Stomach (tissue), 9 donors: ENCODE results near the gene KIFC3. TPM values are rescaled to one million over a fixed set of nuclear protein-coding genes. Genes with fewer than 3 reads are reported as not detected.
"Not testable (repeated sequence)": the region's sequence is repeated elsewhere in the genome, so short reads cannot be mapped to it uniquely, and the experiment has no call there.

Source experiments
- DNase-seq, 2 donors: peaks; one replicate each; pipeline versions ENCODE4 v3.0.0 to v3.0.0-alpha.2; 2013 to 2019
- H3K27ac ChIP-seq, 5 donors: fragments of 200-600 bp in 4 of 5; sonication (generic) in 4 of 5; one replicate each; pipeline ENCODE4 v1.5.1; 2013 to 2019; ENCODE audit warnings: mild to moderate bottlenecking in 1 of 5, moderate library complexity in 1 of 5
- H3K27me3 ChIP-seq, 3 donors: fragments of 200-600 bp; sonication (generic); one replicate each; pipeline ENCODE4 v1.5.1; 2017 to 2019; ENCODE audit warnings: mixed run types in 1 of 3
- H3K36me3 ChIP-seq, 4 donors: fragments of 200-600 bp; sonication (generic); 1 replicate in 3 of 4; 2 replicates in 1 of 4; pipeline ENCODE4 v1.5.1; 2016 to 2019
- H3K4me1 ChIP-seq, 4 donors: fragments of 200-600 bp; sonication (generic); one replicate each; pipeline ENCODE4 v1.5.1; 2016 to 2019
- H3K4me3 ChIP-seq, 4 donors: fragments of 200-600 bp; sonication (generic) in 3 of 4; one replicate each; pipeline ENCODE4 v1.5.1; 2016 to 2019; ENCODE audit warnings: mild to moderate bottlenecking in 1 of 4
- H3K9me3 ChIP-seq, 4 donors: fragments of 200-600 bp; sonication (generic); one replicate each; pipeline ENCODE4 v1.5.1; 2016 to 2019
- CTCF ChIP-seq, 7 experiments: fragments of 450-650 bp in 4 of 7; fragments of 200-600 bp in 3 of 7; sonication (generic) in 3 of 7; IDR thresholded peaks; one replicate each; pipeline ENCODE4 v1.5.1; 2016 to 2019; ENCODE audit warnings: antibody characterized with exemption in 7 of 7, control low read depth in 2 of 7, mild to moderate bottlenecking in 1 of 7
- EP300 ChIP-seq: sonication (generic); formaldehyde crosslinking; IDR thresholded peaks from one replicate; pipeline ENCODE4 v1.6.1; 2017; ENCODE audit warnings: antibody characterized with exemption
- POLR2A ChIP-seq, 4 donors: fragments of 450-650 bp; IDR thresholded peaks; one replicate each; pipeline ENCODE4 v1.6.1; 2016; ENCODE audit warnings: antibody characterized with exemption in 4 of 4, control low read depth in 2 of 4, mild to moderate bottlenecking in 1 of 4, moderate library complexity in 1 of 4
- POLR2AphosphoS5 ChIP-seq, 3 donors: sonication (generic); formaldehyde crosslinking; IDR thresholded peaks; one replicate each; pipeline ENCODE4 v1.6.1; 2016; ENCODE audit warnings: antibody characterized with exemption in 3 of 3
- WGBS, 5 donors: extraction: QIAGEN DNeasy Blood & Tissue Kit in 3 of 5; methylation state at CpG; one replicate each; pipeline versions ENCODE4 v1.1.5 to v1.1.7; 2013 to 2018; 5-methylcytosine and 5-hydroxymethylcytosine counted together
- intact Hi-C: fragments of 100-400 bp; cut with DNase I; formaldehyde crosslinking; loops from one replicate; pipeline ENCODE4 v1.15.1; 2023; ENCODE audit warnings: low total_unique reads
- polyA plus RNA-seq, 3 donors: library from polyadenylated mRNA; stranded (reverse); fragments of 200-250 nt; gene quantifications; one replicate each; pipeline ENCODE4 v1.2.3, GENCODE V29; 2013
- total RNA-seq, 5 donors: library from RNA; depleted of rRNA; stranded (reverse); fragments of >200 nt; gene quantifications; one replicate each; pipeline versions ENCODE4 v1.1.0 to v1.2.3, GENCODE V29; 2014 to 2016
- donor health status: healthy with polysubstance abuse.
- donor health status: Bipolar disorder and iron deficiency.
- donor health status: healthy.

The KIFC3 gene
- total and polyA plus RNA-seq, 8 donors, result 2.3 to 249 (median 31.1) TPM

GRCh38 chr16:57798267-57798810 is 4.0 kb downstream of the KIFC3 start:
- peak overlapping the region; percentile 22 to 62 (median 36) for H3K4me3 ChIP-seq
- H3K4me1 ChIP-seq, result peaks cover 53 to 74% (median 71%) of the 10 kb centered on the region in 4 donors
- no peaks in the 10 kb centered on the region for H3K9me3 ChIP-seq
- TF ChIP-seq POLR2A (IDR thresholded peaks at IDR 0.05) (no peak), POLR2AphosphoS5 (IDR thresholded peaks at IDR 0.05) (no peak), CTCF (IDR thresholded peaks at IDR 0.05) (no peak), EP300 (no peak)
- intact Hi-C loops, result loop anchor here (10.0 kb wide), 1 partner anchor 66 kb away; no protein-coding TSS in a partner anchor
- H3K36me3 ChIP-seq, result peaks cover 0 to 38% (median 29%) of the 10 kb centered on the region in 4 donors
- 26 to 55% (median 52%) methylated on average over 9 to 16 of the region's 16 CpGs for WGBS, 5 donors
- DNase-seq, result no peak
- peak overlapping the region; percentile 82 to 89 (median 88) for H3K27ac ChIP-seq
- H3K27me3 ChIP-seq, result no peaks in the 10 kb centered on the region

GRCh38 chr16:57797526-57798266 is 4.6 kb downstream of the KIFC3 start:
- TF ChIP-seq POLR2AphosphoS5 (IDR thresholded peaks at IDR 0.05) (peak in 2 of 3 donors; percentile 39 to 53), POLR2A (IDR thresholded peaks at IDR 0.05) (peak in 1 of 4 donors; percentile 8), EP300 (no peak)
- no peaks in the 10 kb centered on the region for H3K9me3 ChIP-seq
- peak overlapping the region; percentile 22 to 62 (median 36) for H3K4me3 ChIP-seq
- intact Hi-C loops, result loop anchor here (10.0 kb wide), 1 partner anchor 67 kb away; no protein-coding TSS in a partner anchor
- peak overlapping the region; percentile 82 to 89 (median 88) for H3K27ac ChIP-seq
- 26 to 61% (median 36%) methylated on average over 29 to 42 of the region's 42 CpGs for WGBS, 5 donors
- peaks cover 0 to 42% (median 34%) of the 10 kb centered on the region in 4 donors for H3K36me3 ChIP-seq
- peaks cover 46 to 67% (median 64%) of the 10 kb centered on the region in 4 donors for H3K4me1 ChIP-seq
- H3K27me3 ChIP-seq, result no peaks in the 10 kb centered on the region
- peak; percentile 84 for DNase-seq

- intact Hi-C loops, result loop anchor here (10.0 kb wide), 1 partner anchor 68 kb away; no protein-coding TSS in a partner anchor
- DNase-seq, result no peak
- Histone ChIP-seq H3K4me1 (peaks cover 42 to 64% (median 62%) of the 10 kb centered on the region in 4 donors), H3K4me3 (peak overlapping the region; percentile 22 to 62 (median 36)), H3K9me3 (no peaks in the 10 kb centered on the region), H3K36me3 (peaks cover 0 to 46% (median 40%) of the 10 kb centered on the region in 4 donors), H3K27me3 (no peaks in the 10 kb centered on the region), H3K27ac (peak overlapping the region; percentile 82 to 89 (median 88))
- no peak for TF ChIP-seq CTCF (IDR thresholded peaks at IDR 0.05)
- TF ChIP-seq EP300, result no peak
- no peak for TF ChIP-seq POLR2AphosphoS5 (IDR thresholded peaks at IDR 0.05)
- no peak for TF ChIP-seq POLR2A (IDR thresholded peaks at IDR 0.05)
- WGBS, 5 donors, result 39 to 100% (median 49%) methylated on average over 1 to 13 of the region's 13 CpGs
Observed at GRCh38 chr16:57797216-57797525, 5.1 kb downstream of the KIFC3 start.

GRCh38 chr16:57796014-57796413 is 6.3 kb downstream of the KIFC3 start:
- peaks cover 0 to 56% (median 47%) of the 10 kb centered on the region in 4 donors for H3K36me3 ChIP-seq
- H3K27ac ChIP-seq, result peak overlapping the region in 4 of 5 donors; percentile 41 to 82 (median 53)
- H3K27me3 ChIP-seq, H3K9me3 ChIP-seq, DNase-seq: not testable (repeated sequence)
- 78 to 89% (median 85%) methylated on average over 5 of the region's 5 CpGs for WGBS, 5 donors
- peaks cover 31 to 64% (median 55%) of the 10 kb centered on the region in 4 donors for H3K4me1 ChIP-seq
- peak overlapping the region in 1 of 4 donors; percentile 62 for H3K4me3 ChIP-seq
- intact Hi-C loops, result loop anchor here (10.0 kb wide), 1 partner anchor 69 kb away; no protein-coding TSS in a partner anchor

- no peaks in the 10 kb centered on the region for H3K9me3 ChIP-seq
- peak in 5 of 7 experiments; percentile 22 to 53 (median 33) for TF ChIP-seq CTCF (IDR thresholded peaks at IDR 0.05)
- TF ChIP-seq POLR2AphosphoS5 (IDR thresholded peaks at IDR 0.05), result no peak
- no peak for TF ChIP-seq EP300
- H3K36me3 ChIP-seq, result peaks cover 0 to 61% (median 53%) of the 10 kb centered on the region in 4 donors
- WGBS, 5 donors, result 27 to 42% (median 33%) methylated on average over 9 of the region's 9 CpGs
- peak; percentile 73 to 80 for DNase-seq
- peaks cover 25 to 61% (median 52%) of the 10 kb centered on the region in 4 donors for H3K4me1 ChIP-seq
- no peak overlapping the region for H3K4me3 ChIP-seq
- intact Hi-C loops, result loop anchor here (10.0 kb wide), 1 partner anchor 69 kb away; no protein-coding TSS in a partner anchor
- peak overlapping the region in 1 of 5 donors; percentile 32 for H3K27ac ChIP-seq
- no peaks in the 10 kb centered on the region for H3K27me3 ChIP-seq
Observed at GRCh38 chr16:57795431-57795878, 6.8 kb downstream of the KIFC3 start.
